GM19035 (cell line): ENCODE data around the gene VTCN1.
"Not testable (repeated sequence)": the region's sequence is repeated elsewhere in the genome, so short reads cannot be mapped to it uniquely, and the experiment has no call there.

ENCODE experiments used
- ATAC-seq: cut with Tn5 transposase; IDR thresholded peaks from one replicate; pipeline ENCODE4 v1.9.1; 2021; ENCODE audit not compliant: unreplicated experiment

Gene VTCN1

DNA sequence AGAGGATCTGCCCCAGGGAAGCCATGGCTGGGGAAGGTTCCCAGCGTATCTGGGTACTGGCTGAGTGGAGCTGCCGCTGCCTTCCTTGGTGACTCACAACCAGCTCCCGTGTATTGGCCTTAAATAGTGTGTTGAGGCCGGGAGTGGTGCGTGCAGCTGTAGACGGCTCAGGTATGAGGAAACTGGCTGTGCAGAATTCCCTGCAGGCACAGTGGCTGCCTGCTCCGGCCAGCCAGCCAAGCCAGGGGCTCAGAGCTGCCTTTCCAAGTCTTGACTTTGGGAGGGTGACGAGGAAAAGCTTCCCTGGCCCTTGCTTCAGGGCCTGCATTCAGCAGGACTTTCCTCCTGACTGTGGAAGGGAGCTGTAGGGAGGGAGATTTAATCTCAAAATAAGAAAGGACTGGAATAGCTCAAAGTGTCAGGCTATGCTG lies at the start of gene VTCN1:
Gene VTCN1 (minus strand): TSS at position 97 of the 431 bp plus-strand sequence. CDS start 72 bp downstream, at position 25.
- no peak for ATAC-seq

- ATAC-seq: no peak
Observed at GRCh38 chr1:117258791-117259190, 48.1 kb upstream of the VTCN1 start.

GRCh38 chr1:117258075-117258474 lies 47.3 kb upstream of the VTCN1 start:
- not testable (repeated sequence) for ATAC-seq

DNA sequence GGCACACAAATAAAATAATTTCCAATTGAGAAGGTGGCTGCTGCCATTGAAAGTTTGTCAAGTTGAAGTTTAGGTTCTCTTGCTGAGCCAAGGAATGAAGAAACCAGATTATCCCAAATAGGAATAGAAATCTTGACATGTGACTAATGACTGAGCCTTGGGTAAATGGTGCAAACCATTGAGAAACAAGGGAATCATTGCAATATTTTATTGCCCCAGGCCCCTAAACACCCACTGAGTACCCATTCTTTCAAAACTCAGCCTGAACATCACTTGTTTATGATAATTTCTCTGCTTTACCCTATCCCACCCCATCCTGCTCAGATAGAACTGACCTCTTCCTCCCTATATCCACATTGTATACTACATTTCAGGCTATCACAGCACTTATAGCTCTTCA lies 46.6 kb upstream of the VTCN1 start:
- ATAC-seq: no peak

DNA sequence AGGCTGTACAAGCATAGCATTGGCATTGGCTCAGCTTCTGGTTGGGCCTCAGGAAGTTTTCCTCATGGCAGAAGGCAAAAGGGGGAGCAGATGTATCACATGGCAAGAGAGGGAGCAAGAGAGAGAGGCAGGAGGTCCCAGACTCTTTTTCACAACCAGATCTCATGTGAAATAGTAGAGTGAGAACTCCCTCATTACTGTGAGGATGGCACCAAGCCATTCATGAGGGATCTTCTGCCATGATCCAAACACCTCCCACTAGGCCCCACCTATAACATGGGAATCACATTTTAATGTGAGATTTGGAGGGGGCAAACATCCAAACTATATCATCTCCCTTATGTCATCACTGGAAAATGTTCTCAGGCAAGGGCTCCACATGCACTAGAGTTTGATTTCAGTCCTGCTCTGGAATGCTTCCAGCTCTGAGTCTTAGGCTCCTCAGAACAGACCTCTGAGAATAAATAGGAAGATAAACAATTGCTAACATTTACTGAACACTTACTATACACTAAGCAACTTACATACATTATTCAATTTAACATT lies 39.4 kb upstream of the VTCN1 start:
- no peak for ATAC-seq

- no peak for ATAC-seq
Observed at GRCh38 chr1:117244971-117245370, 34.2 kb upstream of the VTCN1 start.

DNA sequence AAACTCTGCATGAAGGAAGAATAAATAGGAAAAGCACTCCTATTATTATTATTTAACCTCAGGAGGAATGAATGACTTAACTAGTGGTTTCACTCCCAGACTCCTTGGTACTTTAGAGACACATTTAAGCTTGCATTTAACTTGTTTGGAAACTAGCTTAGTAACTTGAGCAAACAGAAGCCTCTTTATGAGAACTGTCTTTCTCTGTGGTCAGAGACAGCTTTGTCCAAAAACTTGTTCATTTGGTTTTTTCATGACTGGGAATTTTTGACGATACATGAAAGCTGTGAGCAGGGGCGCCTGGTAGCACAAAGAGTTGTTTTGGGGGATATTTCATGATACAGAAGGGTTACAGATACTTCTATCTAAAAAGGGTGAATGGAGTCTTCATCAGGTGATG lies 33.6 kb upstream of the VTCN1 start:
- ATAC-seq: no peak

GRCh38 chr1:117241512-117241911 lies 30.8 kb upstream of the VTCN1 start:
- ATAC-seq: no peak

DNA sequence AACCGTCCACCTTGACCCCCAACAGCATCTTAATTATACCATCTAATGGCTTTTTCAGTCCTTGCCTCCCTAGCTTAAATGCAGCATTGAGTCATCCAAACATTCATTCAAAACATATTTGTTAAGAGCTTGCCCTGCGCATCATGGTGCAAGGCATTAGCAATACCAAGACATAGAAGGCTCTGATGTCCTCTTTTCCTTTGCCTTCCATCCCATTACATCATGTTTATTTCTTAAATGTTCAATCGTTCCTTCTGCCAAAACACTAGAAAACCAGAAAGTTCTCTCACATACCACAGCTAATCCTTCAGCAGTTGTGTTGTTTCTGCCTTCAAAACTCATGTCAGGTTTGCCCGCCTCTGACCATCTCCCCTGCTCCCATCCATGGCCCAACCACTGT lies 29.8 kb upstream of the VTCN1 start:
- no peak for ATAC-seq

DNA sequence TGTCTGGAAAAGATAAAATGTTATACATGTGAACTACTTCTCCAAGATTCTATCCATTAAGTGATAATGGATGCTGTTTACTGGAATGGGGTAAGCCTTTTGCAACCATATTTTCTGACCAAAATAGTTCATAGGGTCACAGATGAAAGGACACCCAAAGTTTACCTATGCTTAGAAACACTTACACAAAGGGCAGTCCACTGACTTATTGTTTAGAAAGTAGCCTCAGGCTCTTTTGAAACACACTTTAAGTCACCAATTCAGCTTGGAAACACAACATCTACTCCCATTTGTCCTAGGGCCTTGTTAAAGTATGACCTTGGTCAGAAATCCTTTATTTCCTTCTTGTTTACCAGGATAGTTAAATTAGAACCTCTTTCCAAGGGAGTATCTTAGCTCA lies 28.7 kb upstream of the VTCN1 start:
- ATAC-seq: no peak

GRCh38 chr1:117237726-117238381 lies 27.1 kb upstream of the VTCN1 start:
- ATAC-seq: no peak

DNA sequence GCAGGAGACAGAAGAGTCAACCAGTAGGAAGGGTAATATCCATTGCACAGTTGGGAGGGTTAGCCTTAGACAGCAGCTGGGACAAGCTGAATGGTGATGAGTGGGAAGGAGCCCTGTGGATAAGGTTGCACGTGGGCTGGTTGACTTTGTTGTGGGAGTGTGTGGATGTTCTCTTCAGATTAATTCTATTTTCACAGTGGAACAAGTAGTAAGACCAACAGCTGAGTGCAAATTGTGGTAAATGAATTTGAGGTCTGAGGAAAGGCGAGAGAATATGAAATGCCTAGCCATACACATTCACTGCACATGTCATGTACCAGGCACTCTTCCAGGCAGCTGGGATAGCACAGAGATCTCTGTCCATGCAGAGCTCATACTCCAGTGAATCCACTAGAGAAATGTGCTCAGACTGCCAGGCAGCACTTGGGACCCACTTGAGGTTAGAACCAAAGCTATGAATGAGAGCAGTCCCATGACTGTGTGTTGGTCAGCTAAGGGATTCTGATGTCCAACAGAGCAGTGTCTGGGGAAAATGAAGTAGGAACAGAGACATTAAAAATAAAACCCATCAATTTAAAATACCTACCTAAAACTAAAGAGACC lies 25.2 kb upstream of the VTCN1 start:
- no peak for ATAC-seq

- ATAC-seq: no peak
Observed at GRCh38 chr1:117232531-117232930, 21.8 kb upstream of the VTCN1 start.

GRCh38 chr1:117231748-117232373 lies 21.1 kb upstream of the VTCN1 start:
- ATAC-seq: no peak

GRCh38 chr1:117231312-117231711 lies 20.6 kb upstream of the VTCN1 start:
- ATAC-seq: no peak

- no peak for ATAC-seq
Observed at GRCh38 chr1:117229217-117229616, 18.5 kb upstream of the VTCN1 start.

- no peak for ATAC-seq
Observed at GRCh38 chr1:117225931-117226330, 15.2 kb upstream of the VTCN1 start.

- no peak for ATAC-seq
Observed at GRCh38 chr1:117216718-117217117, 6.0 kb upstream of the VTCN1 start.

DNA sequence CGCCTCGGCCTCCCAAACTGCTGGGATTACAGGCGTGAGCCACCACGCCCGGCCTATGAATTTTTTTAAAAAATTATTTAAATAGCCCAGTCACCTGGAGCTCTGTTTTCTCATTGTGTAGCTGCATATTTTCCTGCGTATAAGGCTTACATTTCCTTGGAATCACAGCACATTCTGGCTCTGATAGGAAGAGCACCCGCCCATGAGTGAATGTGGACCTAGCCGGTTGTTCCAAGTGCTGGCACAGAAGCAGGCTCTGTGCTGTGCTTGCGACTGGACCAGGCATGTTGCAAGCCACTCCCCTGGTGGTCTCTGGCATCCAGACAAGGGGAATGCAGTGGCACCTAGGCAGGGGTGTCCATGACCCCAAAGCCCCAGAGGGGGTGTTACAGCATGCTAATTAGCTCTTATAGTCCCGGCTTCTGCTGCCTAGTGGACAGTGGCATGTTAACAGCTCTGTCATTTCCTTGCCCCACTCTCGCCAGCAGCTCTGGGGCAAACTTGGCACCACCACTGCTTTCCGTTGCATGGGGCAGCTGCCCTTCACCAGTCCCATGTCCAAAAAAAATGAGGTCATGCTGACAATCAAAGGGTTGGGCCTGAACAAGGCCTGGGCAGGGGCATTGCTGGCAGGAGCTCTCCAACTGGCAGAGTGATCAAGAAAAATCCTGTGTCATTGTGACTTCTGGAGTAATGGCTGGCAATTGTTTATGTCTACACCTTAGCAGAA lies 5.2 kb upstream of the VTCN1 start:
- no peak for ATAC-seq

- ATAC-seq: no peak
Observed at GRCh38 chr1:117215019-117215418, 4.3 kb upstream of the VTCN1 start.

- ATAC-seq: no peak
Observed at GRCh38 chr1:117213046-117213445, 2.3 kb upstream of the VTCN1 start.
